Activated CD8-positive, alpha-beta T cell treated with anti-CD3 and anti-CD28 coated beads for 36 hours (primary cell): ENCODE measurements around the gene ZFC3H1. TPM values are rescaled to one million over a fixed set of nuclear protein-coding genes. Genes with fewer than 3 reads are reported as not detected.
A peak's percentile ranks its signal among the peaks of the same experiment; 100 is the strongest.
"Not testable (repeated sequence)": the region's sequence is repeated elsewhere in the genome, so short reads cannot be mapped to it uniquely, and the experiment has no call there.

Experiments
- ATAC-seq: fragments of 200-7000 bp; cut with Tn5 transposase; one replicate; pipeline ENCODE4 v1.10.0; 2021; ENCODE audit warnings: mild to moderate bottlenecking, moderate library complexity
- CTCF ChIA-PET: fragments of 350-600 bp; sonication (Branson Sonifier 250); formaldehyde crosslinking; loops from one replicate; lab custom pipeline; 2021; ENCODE audit warnings: antibody characterized with exemption; lab: Charles Lee
- POLR2A ChIA-PET: fragments of 350-600 bp; sonication (Branson Sonifier 250); formaldehyde crosslinking; loops from one replicate; lab custom pipeline; 2021; ENCODE audit warnings: antibody characterized with exemption; lab: Charles Lee
- DNase-seq: peaks from one replicate; pipeline ENCODE4 v3.0.0-alpha.2; 2020
- H3K27ac Mint-ChIP-seq: one replicate; pipeline ENCODE4 v1.8.0; 2021; ENCODE audit warnings: mild to moderate bottlenecking, mixed read lengths
- H3K27me3 Mint-ChIP-seq: one replicate; pipeline ENCODE4 v1.8.0; 2021; ENCODE audit warnings: mixed read lengths
- H3K36me3 Mint-ChIP-seq: one replicate; pipeline ENCODE4 v1.8.0; 2021; ENCODE audit warnings: low read depth, mixed read lengths
- H3K4me1 Mint-ChIP-seq: one replicate; pipeline ENCODE4 v1.8.0; 2021; ENCODE audit warnings: low read depth, mixed read lengths
- H3K4me3 Mint-ChIP-seq: one replicate; pipeline ENCODE4 v1.8.0; 2021; ENCODE audit warnings: mild to moderate bottlenecking, moderate library complexity, mixed read lengths
- H3K9me3 Mint-ChIP-seq: one replicate; pipeline ENCODE4 v1.8.0; 2021; ENCODE audit warnings: mixed read lengths
- CTCF ChIP-seq: fragments of 200-600 bp; IDR thresholded peaks from one replicate; pipeline ENCODE4 v1.8.0; 2022; ENCODE audit warnings: antibody characterized with exemption, mild to moderate bottlenecking
- intact Hi-C: fragments of 100-400 bp; cut with micrococcal nuclease; formaldehyde crosslinking; loops from one replicate; pipeline ENCODE4 v1.10.0; 2022
- total RNA-seq, 2 experiments: library from RNA; stranded (reverse); gene quantifications; one replicate each; pipeline ENCODE4 v1.2.3, GENCODE V29; 2021

Gene ZFC3H1
- total RNA-seq, 2 experiments from 2014 or later = 47.1 to 58.4 TPM

- no peak for ATAC-seq
- ChIA-PET POLR2A (no interaction called here), CTCF (interaction anchor here (0.8 to 1.9 kb wide), 3 partner anchors 8 to 44 kb away, joined by 3 to 7 read pairs (median 4); partner anchors contain the start of gene TMEM19)
- no peak for DNase-seq
- no peak overlapping the region for H3K4me3 Mint-ChIP-seq
- intact Hi-C loops = no loop called here
- peaks cover 16% of the 10 kb centered on the region for H3K36me3 Mint-ChIP-seq
- H3K27me3 Mint-ChIP-seq = no peaks in the 10 kb centered on the region
- no peaks in the 10 kb centered on the region for H3K4me1 Mint-ChIP-seq
- no peak for TF ChIP-seq CTCF
- no peak overlapping the region for H3K27ac Mint-ChIP-seq
- H3K9me3 Mint-ChIP-seq = no peaks in the 10 kb centered on the region
These were observed 39.6 kb upstream of the ZFC3H1 start for GRCh38 chr12:71703206-71703605.

DNA sequence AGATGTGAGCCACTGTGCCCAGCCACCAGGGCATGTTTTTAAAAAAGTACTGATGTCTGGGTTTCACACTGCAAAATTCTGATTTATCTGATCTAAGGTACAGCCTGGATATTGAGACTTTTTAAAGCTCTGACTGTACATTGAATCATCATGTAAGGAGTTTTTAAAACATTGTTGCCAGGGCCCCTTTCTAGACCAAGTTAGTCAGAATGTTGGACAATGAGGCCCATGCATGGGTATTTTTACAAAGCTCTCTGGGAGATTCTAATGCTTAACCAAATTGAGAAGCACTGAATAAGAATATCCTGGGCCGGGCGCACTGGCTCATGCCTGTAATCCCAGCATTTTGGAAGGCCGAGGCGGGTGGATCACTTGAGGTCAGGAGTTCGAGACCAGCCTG is 38.9 kb upstream of the ZFC3H1 start:
- Mint-ChIP-seq H3K4me1 (no peaks in the 10 kb centered on the region), H3K36me3 (peaks cover 14% of the 10 kb centered on the region), H3K27ac (no peak overlapping the region), H3K4me3 (no peak overlapping the region), H3K27me3 (no peaks in the 10 kb centered on the region), H3K9me3 (no peaks in the 10 kb centered on the region)
- DNase-seq = no peak
- intact Hi-C loops = no loop called here
- ChIA-PET CTCF (interaction anchor here (0.6 to 1.9 kb wide), 2 partner anchors 15 to 45 kb away, joined by 3 to 7 read pairs; no protein-coding TSS in a partner anchor), POLR2A (no interaction called here)
- TF ChIP-seq CTCF = no peak
- ATAC-seq = no peak

DNA sequence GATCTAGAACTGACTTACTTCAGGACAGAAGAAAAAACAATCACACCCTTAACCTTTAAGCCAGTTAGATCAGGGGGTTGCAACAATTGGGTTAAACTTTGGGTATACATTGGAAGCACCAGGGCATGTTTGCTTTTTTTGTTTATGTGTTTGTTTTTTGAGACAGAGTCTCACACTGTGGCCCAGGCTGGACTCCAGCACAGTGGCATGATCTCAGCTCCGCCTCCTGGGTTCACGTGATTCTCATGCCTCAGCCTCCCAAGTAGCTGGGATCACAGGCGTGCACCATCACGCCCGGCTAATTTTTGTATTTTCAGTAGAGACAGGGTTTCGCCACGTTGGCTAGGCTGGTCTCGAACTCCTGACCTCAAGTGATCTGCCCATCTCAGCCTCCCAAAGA is 38.5 kb upstream of the ZFC3H1 start:
- H3K27ac Mint-ChIP-seq, H3K4me1 Mint-ChIP-seq, H3K27me3 Mint-ChIP-seq, H3K9me3 Mint-ChIP-seq, intact Hi-C loops, POLR2A ChIA-PET, ATAC-seq, H3K4me3 Mint-ChIP-seq, DNase-seq: not testable (repeated sequence)
- CTCF ChIA-PET = interaction anchor here (0.6 kb wide), 1 partner anchor 15 kb away, joined by 3 read pairs; no protein-coding TSS in a partner anchor
- peaks cover 14% of the 10 kb centered on the region for H3K36me3 Mint-ChIP-seq

DNA sequence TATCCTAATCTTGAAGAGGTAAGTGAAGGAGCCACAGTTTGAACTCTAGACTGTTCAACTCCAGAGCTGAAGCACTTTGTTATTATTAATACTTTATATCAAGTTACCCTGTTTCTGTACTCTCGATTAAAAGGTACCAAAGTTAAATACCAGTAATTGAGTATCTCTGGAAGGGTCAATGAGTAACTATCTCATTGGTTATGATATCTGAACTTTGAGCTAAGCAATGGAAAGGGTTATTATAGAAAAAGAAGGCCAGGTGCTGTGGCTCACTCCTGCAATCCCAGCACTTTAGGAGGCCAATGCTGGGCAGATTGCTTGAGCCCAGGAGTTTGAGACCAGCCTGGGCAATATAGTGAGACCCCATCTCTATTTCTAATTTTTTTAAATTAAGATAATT is 32.1 kb upstream of the ZFC3H1 start:
- Mint-ChIP-seq H3K4me3 (no peak overlapping the region), H3K27me3 (no peaks in the 10 kb centered on the region), H3K36me3 (peaks cover 11% of the 10 kb centered on the region), H3K27ac (no peak overlapping the region), H3K9me3 (no peaks in the 10 kb centered on the region), H3K4me1 (peaks cover 4% of the 10 kb centered on the region)
- CTCF ChIA-PET = interaction anchor here (0.8 to 1.4 kb wide), 3 partner anchors 8 to 59 kb away, joined by 3 read pairs; partner anchors contain the start of gene RAB21
- ATAC-seq = no peak
- intact Hi-C loops = no loop called here
- POLR2A ChIA-PET = no interaction called here
- DNase-seq = no peak
- no peak for TF ChIP-seq CTCF

DNA sequence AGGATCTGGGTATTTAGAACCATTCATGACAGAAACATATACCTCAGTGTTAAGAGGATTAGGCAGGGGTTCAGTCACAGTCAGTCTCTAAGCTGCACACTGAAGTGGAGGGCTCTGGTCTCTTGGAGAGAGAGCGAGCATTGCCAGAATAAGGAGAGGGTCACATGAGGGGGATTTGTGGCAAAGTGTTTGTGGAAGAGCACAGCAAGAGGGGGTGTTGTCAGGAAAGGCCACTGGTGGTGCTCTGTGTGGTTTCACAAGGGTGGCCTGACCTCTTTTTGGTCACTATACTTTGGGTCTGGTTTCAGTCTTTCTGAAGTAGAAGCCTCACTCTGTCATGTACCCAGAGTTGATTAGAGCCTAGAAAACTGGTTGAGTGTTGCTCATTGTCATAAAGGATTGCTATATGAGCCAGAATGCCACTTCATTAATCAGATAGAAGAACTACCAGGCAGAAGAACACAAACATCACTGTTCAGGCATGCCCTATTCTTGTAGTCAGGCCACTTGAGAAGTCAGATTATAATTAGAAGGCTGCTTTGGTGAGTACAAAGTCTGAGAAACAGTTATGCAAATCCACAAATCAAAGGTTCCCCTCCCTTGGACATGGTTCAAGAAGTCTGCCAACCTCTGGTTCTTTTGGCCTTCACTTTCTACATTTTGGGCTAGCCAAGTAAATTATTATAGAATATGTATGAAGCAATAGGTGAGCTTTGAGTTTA is 30.6 kb upstream of the ZFC3H1 start:
- H3K27ac Mint-ChIP-seq = peak overlapping the region; percentile 37
- DNase-seq = no peak
- H3K36me3 Mint-ChIP-seq = peaks cover 4% of the 10 kb centered on the region
- H3K4me3 Mint-ChIP-seq = no peak overlapping the region
- intact Hi-C loops = no loop called here
- peaks cover 4% of the 10 kb centered on the region for H3K4me1 Mint-ChIP-seq
- no peaks in the 10 kb centered on the region for H3K27me3 Mint-ChIP-seq
- POLR2A ChIA-PET = no interaction called here
- no peaks in the 10 kb centered on the region for H3K9me3 Mint-ChIP-seq
- no peak for ATAC-seq
- CTCF ChIA-PET = interaction anchor here (1.4 kb wide), 1 partner anchor 60 kb away, joined by 3 read pairs; the partner anchor contains the start of gene RAB21
- no peak for TF ChIP-seq CTCF

DNA sequence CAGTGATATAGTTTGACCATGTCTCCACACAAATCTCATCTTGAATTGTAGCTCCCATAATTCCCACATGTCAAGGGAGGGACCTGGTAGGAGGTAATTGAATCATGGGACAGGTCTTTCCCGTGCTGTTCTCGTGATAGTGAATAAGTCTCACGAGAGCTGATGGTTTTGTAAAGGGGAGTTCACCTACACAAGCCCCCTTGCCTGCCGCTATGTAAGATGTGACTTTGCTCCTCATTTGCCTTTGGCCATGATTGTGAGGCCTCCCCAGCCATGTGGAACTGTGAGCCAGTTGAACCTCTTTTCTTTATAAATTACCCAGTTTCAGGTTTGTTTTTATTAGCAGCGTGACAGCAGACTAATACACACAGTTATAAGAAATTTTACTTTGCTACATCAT is 30.0 kb upstream of the ZFC3H1 start:
- intact Hi-C loops = not testable (repeated sequence)

More for the DNA sequence above, 30.0 kb upstream of the ZFC3H1 start:
- H3K9me3 Mint-ChIP-seq, H3K4me1 Mint-ChIP-seq, H3K27me3 Mint-ChIP-seq, H3K4me3 Mint-ChIP-seq, DNase-seq, ATAC-seq, POLR2A ChIA-PET, CTCF ChIA-PET, H3K36me3 Mint-ChIP-seq: not testable (repeated sequence)
- H3K27ac Mint-ChIP-seq = peak overlapping the region; percentile 37
